ENCODE data around the gene AGTR1.

Gene AGTR1

GRCh38 chr3:148697306-148698189 is at the start of gene AGTR1:
AGTR1 (plus strand) TSS chr3:148697903; CDS start chr3:148741036, 43,133 bp downstream.
- peak; percentile 68 for DNase-seq (ENCODE audit: low read depth, low spot score)

- peak; percentile 61 for DNase-seq (ENCODE audit: low read depth, low spot score)
Measured at GRCh38 chr3:148648685-148649352, 48.9 kb upstream of the AGTR1 start.

- no peak for DNase-seq (ENCODE audit: low read depth, low spot score)
Measured at GRCh38 chr3:148651549-148651948, 46.2 kb upstream of the AGTR1 start.

GRCh38 chr3:148654433-148654832 is 43.3 kb upstream of the AGTR1 start:
- no peak for DNase-seq (ENCODE audit: low read depth, low spot score)

GRCh38 chr3:148657470-148657869 is 40.2 kb upstream of the AGTR1 start:
- DNase-seq (ENCODE audit: low read depth, low spot score) = no peak

- no peak for DNase-seq (ENCODE audit: low read depth, low spot score)
Measured at GRCh38 chr3:148659512-148659911, 38.2 kb upstream of the AGTR1 start.

- no peak for DNase-seq (ENCODE audit: low read depth, low spot score)
Measured at GRCh38 chr3:148680289-148680688, 17.4 kb upstream of the AGTR1 start.

- no peak for DNase-seq (ENCODE audit: low read depth, low spot score)
Measured at GRCh38 chr3:148681080-148681479, 16.6 kb upstream of the AGTR1 start.

- DNase-seq (ENCODE audit: low read depth, low spot score) = no peak
Measured at GRCh38 chr3:148682997-148683396, 14.7 kb upstream of the AGTR1 start.

GRCh38 chr3:148694116-148694515 is 3.6 kb upstream of the AGTR1 start:
- DNase-seq (ENCODE audit: low read depth, low spot score) = no peak

- DNase-seq (ENCODE audit: low read depth, low spot score) = no peak
Measured at GRCh38 chr3:148698190-148698810, 597 bp downstream of the AGTR1 start.

GRCh38 chr3:148705314-148705713 is 7.6 kb downstream of the AGTR1 start:
- no peak for DNase-seq (ENCODE audit: low read depth, low spot score)

GRCh38 chr3:148707601-148708380 is 10.1 kb downstream of the AGTR1 start:
- no peak for DNase-seq (ENCODE audit: low read depth, low spot score)

GRCh38 chr3:148708409-148708808 is 10.7 kb downstream of the AGTR1 start:
- DNase-seq (ENCODE audit: low read depth, low spot score) = no peak

GRCh38 chr3:148709560-148710253 is 12.0 kb downstream of the AGTR1 start:
- DNase-seq (ENCODE audit: low read depth, low spot score) = no peak

- no peak for DNase-seq (ENCODE audit: low read depth, low spot score)
Measured at GRCh38 chr3:148710665-148711064, 13.0 kb downstream of the AGTR1 start.

- no peak for DNase-seq (ENCODE audit: low read depth, low spot score)
Measured at GRCh38 chr3:148711981-148712666, 14.4 kb downstream of the AGTR1 start.

- DNase-seq (ENCODE audit: low read depth, low spot score) = no peak
Measured at GRCh38 chr3:148714521-148714920, 16.8 kb downstream of the AGTR1 start.

GRCh38 chr3:148716657-148717056 is 19.0 kb downstream of the AGTR1 start:
- no peak for DNase-seq (ENCODE audit: low read depth, low spot score)

GRCh38 chr3:148717885-148718561 is 20.3 kb downstream of the AGTR1 start:
- no peak for DNase-seq (ENCODE audit: low read depth, low spot score)

All from astrocyte of the hippocampus (primary cell).